Panc1 (cell line): ENCODE data around the gene KRTAP20-4.

Source experiments
- CTCF ChIP-seq: fragments of 450-650 bp; IDR thresholded peaks from 2 replicates; pipeline ENCODE4 v1.5.1; 2017; ENCODE audit warnings: mild to moderate bottlenecking
- POLR2AphosphoS5 ChIP-seq: IDR thresholded peaks from 2 replicates; pipeline ENCODE4 v1.6.1; 2012; ENCODE audit warnings: mild to moderate bottlenecking, low read depth, low read length, moderate library complexity
- REST ChIP-seq, 2 experiments: IDR thresholded peaks; 2 replicates each; pipeline ENCODE4 v1.6.1; 2011 to 2012; ENCODE audit warnings: low read depth in 2 of 2, control low read depth in 1 of 2, low read length in 1 of 2, mild to moderate bottlenecking in 1 of 2, moderate library complexity in 1 of 2; ENCODE audit not compliant: insufficient read depth in 1 of 2
- SIN3A ChIP-seq: IDR thresholded peaks from 2 replicates; pipeline ENCODE4 v1.6.1; 2012; ENCODE audit warnings: low read depth, mild to moderate bottlenecking, low read length, moderate library complexity, borderline replicate concordance; ENCODE audit not compliant: insufficient read depth
- TCF7L2 ChIP-seq: IDR thresholded peaks from 2 replicates; pipeline ENCODE4 v1.6.1; 2011; ENCODE audit warnings: mild to moderate bottlenecking, low read depth, low read length, inconsistent platforms

GRCh38 chr21:30642564-30642963 lies 22.1 kb downstream of the KRTAP20-4 start, which contains the start of gene KRTAP20-3:
- no peak for TF ChIP-seq CTCF
- TF ChIP-seq REST (IDR thresholded peaks at IDR 0.05; ENCODE audit: insufficient read depth in 1 of 2, low read depth in 2 of 2, low read length in 1 of 2) = no peak
- no peak for TF ChIP-seq SIN3A
- TF ChIP-seq POLR2AphosphoS5 = no peak
- TF ChIP-seq TCF7L2 = no peak
